ENCODE measurements around the gene MAGI2.

The MAGI2 gene

DNA sequence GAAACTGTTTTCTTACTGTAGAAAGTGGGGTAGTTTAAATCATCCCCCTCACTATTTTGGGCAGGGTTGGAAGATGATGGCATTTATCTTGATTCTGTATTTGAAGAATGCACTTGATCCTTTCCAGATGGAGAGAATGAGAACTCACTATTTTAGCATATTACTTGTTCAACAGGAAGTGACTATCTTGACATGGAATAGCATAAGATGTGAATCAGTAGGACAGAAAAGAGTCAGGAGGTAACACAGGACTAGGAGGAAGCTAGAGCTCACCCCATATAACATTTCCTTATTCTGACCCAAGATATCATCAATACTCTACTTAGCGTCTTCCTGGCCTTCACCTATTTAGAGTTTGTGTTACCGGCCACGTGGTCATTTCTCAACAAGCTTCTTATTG is 1254.7 kb downstream of the MAGI2 start:
- DNase-seq (ENCODE audit: extremely low read depth, low read depth) = no peak
- TF ChIP-seq, protein P1, sequence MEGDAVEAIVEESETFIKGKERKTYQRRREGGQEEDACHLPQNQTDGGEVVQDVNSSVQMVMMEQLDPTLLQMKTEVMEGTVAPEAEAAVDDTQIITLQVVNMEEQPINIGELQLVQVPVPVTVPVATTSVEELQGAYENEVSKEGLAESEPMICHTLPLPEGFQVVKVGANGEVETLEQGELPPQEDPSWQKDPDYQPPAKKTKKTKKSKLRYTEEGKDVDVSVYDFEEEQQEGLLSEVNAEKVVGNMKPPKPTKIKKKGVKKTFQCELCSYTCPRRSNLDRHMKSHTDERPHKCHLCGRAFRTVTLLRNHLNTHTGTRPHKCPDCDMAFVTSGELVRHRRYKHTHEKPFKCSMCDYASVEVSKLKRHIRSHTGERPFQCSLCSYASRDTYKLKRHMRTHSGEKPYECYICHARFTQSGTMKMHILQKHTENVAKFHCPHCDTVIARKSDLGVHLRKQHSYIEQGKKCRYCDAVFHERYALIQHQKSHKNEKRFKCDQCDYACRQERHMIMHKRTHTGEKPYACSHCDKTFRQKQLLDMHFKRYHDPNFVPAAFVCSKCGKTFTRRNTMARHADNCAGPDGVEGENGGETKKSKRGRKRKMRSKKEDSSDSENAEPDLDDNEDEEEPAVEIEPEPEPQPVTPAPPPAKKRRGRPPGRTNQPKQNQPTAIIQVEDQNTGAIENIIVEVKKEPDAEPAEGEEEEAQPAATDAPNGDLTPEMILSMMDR (IDR thresholded peaks at IDR 0.05; ENCODE audit: low read depth, low read length) = no peak

DNA sequence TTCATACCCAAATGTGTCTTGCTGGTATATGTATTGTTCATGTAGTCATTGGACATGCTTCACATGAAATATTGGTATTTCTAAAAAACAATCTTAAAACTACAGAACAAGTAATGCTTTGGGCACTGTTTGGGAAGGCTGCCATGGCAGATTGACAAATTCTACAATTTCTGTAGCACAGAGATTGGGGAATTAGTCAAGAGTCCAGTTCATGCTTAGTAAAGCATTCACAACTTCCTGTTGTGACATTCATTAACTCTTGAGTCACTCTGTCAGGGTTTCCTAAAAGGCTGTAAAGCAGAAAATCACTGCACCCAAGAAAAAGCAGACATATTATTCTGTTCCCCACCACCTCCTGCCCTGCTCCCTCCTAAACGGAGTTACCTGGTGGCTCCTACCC is 1256.0 kb downstream of the MAGI2 start:
- no peak for DNase-seq (ENCODE audit: extremely low read depth, low read depth)

DNA sequence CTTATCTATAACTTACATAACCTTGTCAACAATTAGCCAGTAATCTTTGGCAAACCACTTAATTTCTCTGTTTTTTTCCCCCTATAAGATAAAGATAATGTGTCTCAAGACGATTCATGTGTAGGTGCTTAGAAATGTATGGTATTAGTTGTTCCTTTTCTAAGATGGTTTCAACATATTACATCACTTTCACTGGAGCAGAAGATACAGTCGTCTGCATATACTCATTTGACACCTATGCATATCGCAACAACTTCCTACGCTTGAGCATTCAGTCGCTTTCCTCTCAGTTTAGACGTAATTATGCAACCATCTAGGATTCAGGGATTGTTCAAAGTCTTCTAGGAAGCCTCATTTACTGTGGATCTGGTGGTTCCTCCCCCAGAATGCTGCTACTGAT is 1258.2 kb downstream of the MAGI2 start:
- no peak for DNase-seq (ENCODE audit: extremely low read depth, low read depth)
- TF ChIP-seq, protein P1 (IDR thresholded peaks at IDR 0.05; ENCODE audit: low read depth, low read length) = no peak

More for the DNA sequence above, 1256.0 kb downstream of the MAGI2 start:
- TF ChIP-seq, protein P1 (IDR thresholded peaks at IDR 0.05; ENCODE audit: low read depth, low read length) = no peak

DNA sequence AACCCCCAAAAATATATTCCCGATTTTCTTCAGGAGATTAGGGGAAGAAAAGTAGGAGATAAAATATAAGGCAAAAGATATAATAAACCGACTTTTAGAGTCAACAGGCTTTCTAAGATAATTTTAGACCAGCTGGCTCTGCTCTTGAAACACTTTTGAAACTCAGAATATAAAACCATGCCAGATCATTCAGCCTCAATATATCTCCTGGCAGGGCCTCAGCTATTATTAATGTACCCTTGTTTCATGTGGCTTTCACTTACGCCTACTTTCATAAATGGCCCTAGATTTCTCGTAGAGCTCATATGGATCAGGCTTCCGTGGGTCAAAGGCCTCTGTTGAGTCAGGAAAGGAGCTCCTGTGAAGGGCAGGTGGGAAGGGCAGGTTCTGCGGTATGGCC is 1258.9 kb downstream of the MAGI2 start:
- no peak for DNase-seq (ENCODE audit: extremely low read depth, low read depth)
- TF ChIP-seq, protein P1 (IDR thresholded peaks at IDR 0.05; ENCODE audit: low read depth, low read length) = no peak

DNA sequence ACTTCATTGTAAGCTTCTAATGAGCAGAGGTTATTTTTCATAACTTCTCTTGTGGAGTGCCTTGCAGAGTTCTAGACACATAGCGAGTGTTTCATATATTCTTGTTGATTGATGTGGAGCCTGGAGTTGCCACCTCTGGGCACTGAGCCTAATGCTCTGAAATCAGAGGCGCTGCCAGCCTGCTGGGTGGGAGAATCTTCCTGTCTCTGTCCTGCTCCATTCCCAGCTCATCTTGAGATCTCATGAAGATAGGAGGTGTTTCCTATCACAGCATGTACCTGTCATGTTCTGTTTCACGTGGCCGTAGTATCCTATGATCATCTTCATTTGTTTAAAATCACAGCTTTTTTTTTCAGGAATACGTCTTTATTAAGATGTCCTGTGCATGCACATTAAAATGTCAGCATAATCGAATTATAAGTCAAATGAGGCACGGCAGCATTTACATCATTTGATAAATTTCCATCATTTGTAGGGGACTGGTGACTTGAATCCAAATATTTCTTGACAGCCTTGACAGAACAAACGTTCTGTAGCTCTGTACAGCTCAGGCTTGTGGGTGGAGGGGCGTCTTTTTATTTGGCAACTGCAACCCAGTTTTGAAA is 1261.9 kb downstream of the MAGI2 start:
- DNase-seq (ENCODE audit: extremely low read depth, low read depth) = no peak
- TF ChIP-seq, protein P1 (IDR thresholded peaks at IDR 0.05; ENCODE audit: low read depth, low read length) = no peak

DNA sequence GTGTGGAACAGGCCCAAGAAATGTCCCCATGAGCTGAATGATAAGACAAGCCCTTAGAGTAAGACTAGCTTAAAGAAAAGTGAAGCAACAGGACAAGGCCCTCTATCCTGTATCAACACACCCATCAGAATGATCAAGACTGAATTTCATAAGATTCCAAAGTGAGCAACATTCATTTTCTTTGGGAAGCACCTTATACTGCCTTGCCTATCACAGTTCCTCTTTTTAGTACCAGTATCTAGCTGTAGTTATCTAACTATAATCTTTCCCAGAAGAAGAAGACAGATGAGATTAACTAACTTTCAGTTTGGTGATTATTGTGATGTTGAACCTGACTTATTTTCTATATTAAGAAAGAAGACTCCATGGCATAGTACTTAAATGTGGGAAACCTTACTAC is 1263.7 kb downstream of the MAGI2 start:
- TF ChIP-seq, protein P1 (IDR thresholded peaks at IDR 0.05; ENCODE audit: low read depth, low read length) = no peak
- no peak for DNase-seq (ENCODE audit: extremely low read depth, low read depth)

DNA sequence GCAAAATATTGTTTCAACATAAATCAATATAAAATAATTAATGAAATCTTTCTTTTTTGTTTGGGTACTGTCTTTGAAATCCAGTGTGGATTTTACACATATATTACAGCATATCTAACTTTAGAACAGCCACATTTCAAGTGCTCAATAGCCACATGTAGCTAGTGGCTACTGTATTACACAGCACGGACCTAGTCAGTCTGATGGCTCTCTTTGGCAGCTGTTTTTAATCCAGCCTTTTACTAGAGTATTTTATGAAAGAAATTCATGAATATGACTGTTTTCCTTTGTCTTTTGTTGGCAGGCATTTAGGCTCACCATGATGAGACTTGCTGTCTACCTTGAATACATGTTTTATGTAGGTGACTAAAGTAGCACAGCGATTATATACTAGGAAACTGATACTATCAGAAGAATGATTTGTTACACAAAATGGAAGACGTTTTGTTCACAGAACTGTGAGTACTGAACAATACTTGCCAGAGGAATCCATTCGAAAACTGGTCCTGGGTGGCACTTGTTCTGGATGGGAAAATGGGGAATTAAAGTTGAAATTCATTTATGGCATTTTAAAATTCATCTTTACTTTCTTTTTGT is 1268.2 kb downstream of the MAGI2 start:
- TF ChIP-seq, protein P1 (IDR thresholded peaks at IDR 0.05; ENCODE audit: low read depth, low read length) = no peak
- no peak for DNase-seq (ENCODE audit: extremely low read depth, low read depth)

Measured in AG09319 (cell line).